ENCODE data around the gene PLCL2.
"Not testable (repeated sequence)": the region's sequence is repeated elsewhere in the genome, so short reads cannot be mapped to it uniquely, and the experiment has no call there.

Gene PLCL2

DNA sequence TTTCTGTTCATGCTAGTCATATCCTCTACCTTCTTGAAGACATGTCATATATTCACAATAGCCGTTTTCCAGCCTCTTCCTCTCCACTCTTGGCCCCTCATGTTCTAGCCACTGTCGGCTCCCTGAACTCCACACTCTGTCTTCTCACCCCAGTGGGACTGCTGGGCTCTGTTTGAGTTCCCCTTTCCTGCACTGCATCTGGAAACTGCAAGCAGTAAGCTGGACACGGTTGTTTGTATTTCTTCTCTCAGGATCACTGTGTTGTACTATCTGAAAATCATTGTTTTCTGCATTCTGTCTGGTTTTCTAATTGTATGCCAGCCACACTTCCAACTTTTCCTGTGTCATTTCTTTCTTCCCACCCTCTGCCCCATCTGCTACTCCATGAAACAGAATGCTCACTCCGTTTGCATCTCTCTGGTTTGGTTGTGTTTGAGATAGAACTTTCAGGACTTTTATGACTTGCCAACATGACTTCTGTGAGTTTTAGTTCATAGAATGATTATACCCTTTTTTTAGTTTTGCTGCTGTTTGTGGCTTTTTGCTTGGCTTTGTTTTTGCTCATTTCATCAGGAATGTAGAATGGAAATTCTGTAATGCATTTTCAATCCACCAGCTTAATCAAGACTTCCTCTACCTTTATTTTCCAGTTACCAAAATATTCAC is 192.3 kb downstream of the PLCL2 start:
- DNase-seq (ENCODE audit: low read depth): no peak

DNA sequence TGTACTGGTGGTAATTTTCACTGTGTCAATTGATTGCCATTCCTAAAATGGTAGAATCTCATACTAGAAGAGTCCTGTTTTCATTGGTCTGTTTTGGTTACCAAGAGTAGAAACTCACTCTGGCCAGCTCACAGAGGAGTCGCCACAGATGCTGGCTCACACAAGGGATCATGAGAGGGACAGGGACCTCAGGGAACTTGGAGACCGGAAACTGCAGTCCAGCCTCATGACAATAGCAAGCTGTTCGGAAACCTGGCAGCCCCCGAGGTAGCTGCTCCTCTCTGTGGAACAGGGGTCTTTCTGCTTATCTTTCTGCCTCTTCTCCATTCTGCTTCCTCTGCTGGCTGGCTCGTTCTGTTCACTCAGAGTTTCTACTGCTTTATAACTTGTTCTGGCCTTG is 192.9 kb downstream of the PLCL2 start:
- no peak for DNase-seq (ENCODE audit: low read depth)

DNA sequence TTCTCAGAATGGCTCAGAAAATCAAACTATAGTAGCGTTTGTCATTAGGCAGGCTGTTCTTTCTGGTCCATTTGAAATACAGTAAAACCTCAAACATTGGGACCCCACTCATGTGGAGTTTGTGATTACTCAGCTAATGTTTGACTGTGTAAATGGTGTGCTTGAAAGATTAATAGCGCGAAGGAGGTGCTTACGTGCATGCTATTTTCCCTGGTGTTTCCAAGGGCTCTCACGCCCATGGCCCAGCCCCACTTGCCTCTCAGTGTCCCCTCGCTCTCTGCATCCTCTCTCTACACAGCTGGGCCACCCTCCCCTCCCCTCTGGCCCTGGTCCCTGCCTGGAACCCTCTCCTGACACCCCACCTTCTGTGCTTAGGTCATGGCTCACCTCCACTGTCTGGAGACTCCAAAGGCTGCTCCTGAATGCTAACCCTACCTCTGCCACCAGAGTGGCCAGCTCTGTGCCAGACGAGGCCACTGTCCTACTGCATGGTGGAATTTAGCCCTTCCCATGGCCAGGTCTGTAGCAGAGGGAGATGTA is 194.2 kb downstream of the PLCL2 start:
- no peak for DNase-seq (ENCODE audit: low read depth)

DNA sequence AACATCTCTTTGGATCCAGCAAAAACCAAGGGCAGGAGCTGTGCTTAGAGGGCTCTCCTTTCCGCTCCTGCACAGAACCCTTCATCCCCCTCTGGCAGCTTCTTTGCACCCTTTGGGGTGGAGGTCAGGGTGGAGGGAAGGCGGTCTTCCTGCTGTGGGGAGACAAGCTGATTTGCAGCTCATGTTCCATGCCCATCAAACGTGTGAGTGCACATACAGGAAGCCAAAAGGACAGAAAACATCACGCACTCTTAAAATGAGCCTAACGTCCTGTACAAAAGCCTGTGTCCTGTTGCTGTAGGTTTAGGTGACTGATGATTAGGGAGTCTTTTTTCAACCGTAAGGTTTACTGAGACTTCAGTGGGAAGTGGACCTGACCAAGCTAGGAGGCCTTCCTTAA is 195.2 kb downstream of the PLCL2 start:
- no peak for DNase-seq (ENCODE audit: low read depth)

DNA sequence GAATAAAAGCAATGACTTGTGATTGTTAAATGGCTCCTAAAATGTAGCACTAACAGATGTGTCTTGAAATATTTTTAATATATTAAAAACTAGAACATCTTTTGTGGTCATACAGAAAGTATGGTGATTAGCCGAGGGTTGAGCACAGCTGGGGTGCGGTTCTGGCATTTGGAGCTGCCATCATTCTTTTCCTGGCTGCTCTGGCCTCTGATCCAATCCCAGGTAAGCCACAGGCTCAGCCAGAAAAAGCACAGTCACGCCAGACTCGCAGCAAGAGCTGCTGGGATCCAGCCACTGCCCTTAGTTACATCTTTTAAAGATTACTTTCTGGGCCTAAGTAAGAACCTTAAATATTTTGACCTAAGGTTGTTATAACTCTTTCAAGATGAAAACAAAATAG is 196.8 kb downstream of the PLCL2 start:
- DNase-seq (ENCODE audit: low read depth): no peak

DNA sequence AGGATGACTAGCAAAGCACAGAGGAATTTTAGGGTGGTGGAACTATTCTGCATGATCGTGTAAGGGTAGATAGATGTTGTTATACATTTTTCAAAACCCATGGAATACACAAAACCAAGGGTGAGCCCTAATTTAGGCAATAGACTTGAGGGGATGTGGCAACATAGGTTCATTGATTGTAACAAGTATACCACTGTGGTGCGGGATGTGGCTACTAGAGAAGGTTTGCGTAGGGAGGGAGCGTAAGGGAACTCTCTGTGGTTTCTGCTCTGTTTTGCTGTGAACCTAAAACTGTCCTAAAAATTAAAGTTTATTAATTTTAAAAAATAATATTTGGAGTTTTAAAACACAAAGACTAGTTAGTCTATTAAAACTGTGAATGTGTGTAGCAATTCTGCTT is 202.8 kb downstream of the PLCL2 start:
- DNase-seq (ENCODE audit: low read depth): no peak

DNA sequence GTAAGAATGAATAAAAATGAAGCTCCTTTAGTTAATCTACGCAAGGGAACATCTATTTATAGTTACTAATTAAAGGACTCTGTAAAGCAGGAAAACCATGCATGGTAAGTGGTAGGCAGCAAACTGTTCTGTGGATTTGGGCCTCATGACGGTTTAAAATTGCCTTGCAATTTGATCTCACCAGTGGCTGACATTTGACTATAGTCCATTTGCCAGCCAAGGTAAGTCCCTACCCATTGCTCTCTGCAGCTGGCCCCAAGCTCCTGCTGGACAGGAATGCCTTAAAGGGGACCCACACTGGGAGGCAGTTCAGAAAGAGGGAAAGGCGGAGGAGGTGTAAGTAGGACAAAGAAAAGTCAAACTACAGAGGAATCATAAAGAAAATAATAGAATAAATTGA is 203.3 kb downstream of the PLCL2 start:
- no peak for DNase-seq (ENCODE audit: low read depth)

DNA sequence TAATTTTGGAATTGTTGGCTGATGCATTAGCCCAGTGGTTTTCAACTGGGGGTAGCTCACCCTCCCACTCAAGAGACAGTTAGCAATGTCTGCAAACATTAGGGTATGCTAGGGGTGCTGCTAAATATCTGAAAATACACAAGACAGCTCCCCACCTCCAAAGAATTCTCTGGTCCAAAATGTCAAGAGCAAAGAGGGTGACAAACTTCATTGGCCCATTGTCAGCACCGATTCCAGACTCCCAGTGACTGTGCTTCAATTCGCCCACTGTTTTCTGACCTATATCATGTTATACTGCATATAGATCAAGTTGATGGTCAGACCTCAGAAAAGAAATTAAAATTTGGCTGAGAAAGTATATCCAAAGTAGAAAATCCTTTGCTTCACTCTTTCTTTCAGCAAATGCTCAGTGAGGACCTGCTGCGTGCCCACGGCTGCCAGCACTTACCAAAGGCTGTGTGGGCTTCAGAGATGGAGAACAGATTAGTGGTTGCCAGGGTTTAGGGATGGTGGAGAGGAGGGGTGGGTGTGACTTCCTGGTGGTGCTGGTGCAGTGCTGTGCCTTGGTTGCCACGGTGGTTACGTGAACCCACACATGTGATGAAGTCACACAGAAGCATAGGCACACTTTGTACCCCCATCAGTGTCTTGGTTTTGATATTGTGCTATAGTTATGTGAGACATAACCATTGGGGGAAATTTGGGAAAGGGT is 204.0 kb downstream of the PLCL2 start:
- DNase-seq (ENCODE audit: low read depth): no peak

DNA sequence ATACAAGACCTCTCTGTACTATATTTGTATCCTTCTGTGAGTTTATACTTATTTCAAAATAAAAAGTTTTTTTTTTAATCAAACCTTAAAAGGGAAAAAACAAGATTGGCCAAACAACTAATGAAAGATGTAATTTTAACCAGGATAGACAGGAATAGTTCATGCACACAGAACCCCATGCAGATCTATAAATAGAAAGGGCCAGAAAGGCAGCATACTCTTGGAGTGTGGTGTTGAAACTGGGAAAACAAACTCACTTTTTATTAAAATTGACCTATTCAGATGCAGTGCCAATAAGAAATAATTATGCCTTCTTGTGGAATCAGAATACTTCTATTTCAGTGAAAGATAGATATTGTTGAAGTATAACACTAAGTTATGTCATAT is 204.6 kb downstream of the PLCL2 start:
- DNase-seq (ENCODE audit: low read depth): no peak

DNA sequence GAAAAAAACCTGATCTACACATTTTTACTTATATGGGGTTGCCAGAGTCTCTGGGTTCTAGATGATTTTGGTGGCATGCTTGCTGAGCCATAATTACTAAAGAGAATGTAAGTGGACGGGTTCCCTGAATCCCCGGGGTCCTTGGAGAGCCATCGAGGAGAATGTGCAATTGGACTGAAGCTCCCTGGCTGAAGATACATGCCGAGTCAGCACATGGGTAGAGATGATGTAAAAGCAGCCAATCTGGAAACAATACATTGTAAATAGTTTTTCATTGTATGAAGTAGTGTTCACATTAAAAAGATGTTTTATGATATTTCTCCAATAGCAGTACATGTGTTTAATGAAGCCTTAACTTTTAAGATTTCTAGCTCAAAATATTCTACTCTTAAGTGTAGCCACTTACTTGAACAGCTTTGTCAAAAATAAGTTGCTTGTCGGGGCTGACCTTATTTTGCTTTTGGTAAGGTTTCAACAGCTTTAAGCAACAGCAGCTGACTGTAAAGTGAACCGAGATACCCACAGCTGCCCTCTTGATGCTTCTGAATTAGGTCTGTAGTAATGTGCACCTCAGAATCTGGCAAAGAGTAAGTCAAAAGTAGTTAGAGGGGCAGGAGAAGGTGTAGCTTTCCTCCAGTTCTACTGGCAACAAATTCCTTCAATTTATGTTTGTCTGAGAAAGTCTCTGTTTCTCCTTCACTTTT is 205.7 kb downstream of the PLCL2 start:
- DNase-seq (ENCODE audit: low read depth): no peak

DNA sequence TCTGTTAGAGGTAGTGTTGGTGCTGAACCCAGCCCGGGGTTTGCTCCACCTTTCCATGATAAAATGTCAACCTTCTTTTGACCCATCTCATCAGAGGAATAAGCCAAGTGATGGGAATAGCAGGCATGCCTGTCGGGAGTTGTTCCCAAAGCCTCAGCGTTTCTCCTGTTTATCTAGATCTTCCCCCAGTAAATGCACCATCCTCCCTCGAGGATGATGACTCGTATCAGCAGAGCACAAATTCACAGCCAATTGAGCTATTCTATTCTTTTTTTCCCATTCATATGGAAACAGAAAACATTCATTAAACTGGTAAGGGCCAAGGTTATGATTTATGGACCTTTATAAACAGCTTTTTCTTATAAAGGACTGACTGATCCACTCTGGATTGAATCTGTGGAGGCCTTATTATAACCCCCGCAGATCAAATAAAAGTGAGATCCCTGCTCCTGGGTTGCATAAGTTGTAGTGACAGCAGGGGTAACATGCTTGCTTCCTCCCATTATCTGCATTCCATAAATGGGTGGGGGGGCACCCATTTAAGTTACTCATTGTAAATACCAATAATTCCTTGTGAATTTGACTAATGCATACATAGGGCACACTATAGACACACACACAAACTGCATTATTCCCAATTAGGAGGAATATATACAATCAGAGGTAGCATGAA is 207.3 kb downstream of the PLCL2 start:
- no peak for DNase-seq (ENCODE audit: low read depth)

DNA sequence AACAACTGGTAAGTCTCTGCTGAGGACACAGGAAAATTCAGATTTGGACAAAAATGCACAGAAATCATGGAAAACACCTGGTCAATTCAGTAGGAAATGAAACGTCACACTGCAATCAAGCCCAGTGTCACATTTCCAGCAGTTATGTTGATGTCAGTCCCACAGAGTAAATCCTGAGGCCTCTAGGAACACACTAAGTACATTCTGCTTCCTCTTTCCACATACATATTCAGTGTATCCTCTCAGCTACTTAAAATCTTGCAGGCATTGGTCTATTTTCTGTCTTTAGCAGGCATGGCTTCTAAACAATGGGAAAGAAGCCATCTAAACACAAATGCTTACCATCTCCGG is 207.8 kb downstream of the PLCL2 start:
- DNase-seq (ENCODE audit: low read depth): no peak

DNA sequence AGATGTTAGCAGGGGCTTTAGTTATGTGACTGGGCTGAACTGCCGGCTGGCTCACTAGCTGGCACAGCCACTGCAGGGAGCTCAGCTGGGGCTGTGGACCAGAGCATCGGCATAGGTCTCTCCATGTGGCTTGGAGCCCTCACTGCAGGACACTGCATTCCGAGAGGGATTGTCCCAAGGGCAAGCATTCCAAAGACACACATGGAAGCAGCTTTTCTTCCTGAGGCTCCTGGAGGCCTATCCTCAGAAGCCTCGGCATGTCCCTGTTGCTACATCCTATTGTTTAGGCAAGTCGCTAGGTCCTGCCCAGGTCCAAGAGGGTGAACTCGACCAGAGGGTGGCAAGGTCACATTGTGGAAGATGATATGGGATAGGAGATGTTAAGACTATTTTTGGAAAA is 209.8 kb downstream of the PLCL2 start:
- DNase-seq (ENCODE audit: low read depth): no peak

DNA sequence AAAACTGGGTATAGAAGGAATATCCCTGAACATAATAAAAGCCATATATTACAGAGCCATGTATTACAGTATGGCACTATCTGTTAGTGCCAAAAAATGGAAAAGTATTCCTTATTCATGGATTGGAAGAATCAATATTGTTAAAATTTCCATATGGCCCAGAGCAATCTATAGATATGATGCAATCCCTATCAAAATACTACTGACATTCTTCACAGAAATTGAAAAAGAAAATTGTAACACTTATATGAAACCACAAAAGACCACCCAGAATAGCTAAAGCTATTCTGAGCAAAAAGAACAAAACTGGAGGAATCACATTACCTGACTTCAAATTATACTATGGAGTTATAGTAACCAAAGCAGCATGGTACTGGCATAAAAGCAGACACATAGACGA is 218.8 kb downstream of the PLCL2 start:
- no peak for DNase-seq (ENCODE audit: low read depth)

DNA sequence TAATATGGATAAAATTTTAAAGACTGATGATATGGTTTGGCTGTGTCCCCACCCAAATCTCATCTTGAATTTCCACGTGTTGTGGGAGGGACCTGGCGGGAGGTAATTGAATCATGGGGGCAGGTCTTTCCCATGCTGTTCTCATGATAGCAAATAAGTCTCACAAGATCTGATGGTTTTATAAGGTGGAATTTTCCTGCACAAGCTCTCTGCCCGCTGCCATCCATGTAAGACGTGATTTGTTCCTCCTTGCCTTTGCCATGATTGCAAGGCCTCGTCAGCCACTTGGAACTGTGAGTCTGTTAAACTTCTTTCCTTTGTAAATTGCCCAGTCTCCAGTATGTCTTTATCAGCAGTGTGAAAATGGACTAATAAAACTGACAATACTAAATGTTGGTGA is 222.0 kb downstream of the PLCL2 start:
- DNase-seq (ENCODE audit: low read depth): not testable (repeated sequence)

DNA sequence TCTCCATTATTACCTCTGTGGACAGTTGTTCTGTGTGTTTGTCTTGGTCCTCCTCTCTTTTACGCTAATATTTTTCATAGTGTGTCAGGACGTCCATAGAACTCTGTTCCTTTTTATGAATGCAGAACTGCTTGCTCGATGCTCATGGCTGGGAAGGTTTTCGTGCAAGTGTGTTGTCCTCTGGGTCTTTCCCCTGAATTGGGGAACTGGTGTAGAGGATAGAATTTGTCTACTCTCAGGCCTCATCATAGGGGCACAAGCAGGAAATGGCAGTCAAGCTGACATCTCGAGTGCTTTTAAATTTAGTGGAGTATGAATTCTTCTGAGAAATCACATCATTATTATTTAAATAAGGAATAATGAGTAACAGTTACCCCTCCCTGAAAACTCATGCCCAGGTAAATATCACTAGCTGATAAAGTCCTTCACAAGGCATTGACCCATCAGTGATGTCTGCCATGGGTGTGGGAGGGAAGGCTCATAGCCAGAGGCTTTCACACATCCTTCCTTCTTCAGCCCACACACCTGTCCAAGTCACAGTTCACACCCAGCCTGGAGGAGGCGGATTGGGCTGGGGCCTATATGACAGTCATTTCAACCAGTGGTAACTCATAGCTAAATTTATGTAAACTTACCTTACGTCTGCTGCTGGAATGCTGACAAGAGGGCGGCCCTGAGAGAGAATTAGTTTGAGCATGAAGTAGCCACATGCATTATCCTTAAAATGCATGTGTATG is 226.1 kb downstream of the PLCL2 start:
- DNase-seq (ENCODE audit: low read depth): no peak

DNA sequence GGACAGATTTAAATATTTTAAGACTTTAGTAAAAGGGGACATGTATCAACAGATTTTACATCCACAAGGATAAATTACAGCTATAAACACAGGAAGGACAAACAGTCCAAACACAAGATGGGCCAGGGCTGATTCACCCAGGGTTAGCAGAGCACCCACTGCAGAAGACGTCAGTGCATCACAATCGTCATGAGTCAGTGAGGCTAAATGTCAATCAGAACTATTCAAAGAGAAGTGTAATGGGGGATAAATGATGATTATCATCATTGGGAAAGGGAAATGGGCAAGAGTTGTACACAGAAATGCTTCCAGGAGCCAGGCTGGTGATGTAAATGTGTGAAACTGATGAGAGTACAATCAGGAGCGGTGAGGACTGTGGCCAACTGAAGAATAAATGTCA is 226.8 kb downstream of the PLCL2 start:
- no peak for DNase-seq (ENCODE audit: low read depth)

DNA sequence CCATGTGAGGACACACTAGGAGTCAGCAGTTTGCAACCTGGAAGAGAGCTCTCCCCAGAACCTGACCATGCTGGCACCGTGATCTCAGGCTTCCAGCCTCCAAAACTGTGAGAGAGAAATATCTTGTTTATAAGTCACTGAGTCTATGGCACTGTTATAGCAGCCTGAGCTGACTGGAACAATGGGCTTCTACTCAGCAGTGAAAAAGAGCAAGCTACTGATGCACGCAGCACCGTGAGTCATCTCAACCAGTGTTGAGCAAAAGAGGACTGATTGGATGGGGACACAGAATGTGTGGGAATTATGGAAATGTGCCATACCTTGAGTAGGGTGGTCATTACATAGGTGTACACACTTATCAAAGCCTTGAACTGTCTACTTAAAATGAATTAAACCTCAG is 230.4 kb downstream of the PLCL2 start:
- no peak for DNase-seq (ENCODE audit: low read depth)

DNA sequence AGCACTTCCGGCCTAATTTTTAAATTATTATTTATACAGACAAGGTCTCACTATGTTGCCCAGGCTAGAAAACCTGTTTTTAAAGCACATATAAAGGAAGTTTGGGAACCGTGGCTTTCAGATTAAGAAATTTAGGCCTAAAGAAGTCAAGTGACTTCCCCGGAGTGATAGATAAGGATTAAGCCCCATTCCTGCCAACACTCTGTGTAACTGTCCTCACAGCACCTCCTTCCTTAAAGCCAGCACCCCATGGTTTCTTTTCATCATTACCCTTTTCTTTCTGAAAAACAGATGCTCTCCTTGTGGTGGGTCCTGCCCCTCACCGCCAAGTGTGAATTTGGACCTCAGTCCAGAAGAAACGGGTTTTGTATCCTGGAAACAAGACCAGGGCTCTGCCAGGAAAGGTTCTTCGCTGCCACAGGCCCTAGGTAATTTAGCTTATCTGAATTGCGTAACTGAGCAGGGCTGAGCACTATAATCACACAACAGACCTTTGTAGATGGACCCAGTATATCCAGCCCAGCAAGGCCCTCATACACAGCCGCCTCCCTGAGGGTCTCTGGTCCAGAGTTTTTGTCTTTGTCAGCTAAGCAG is 231.3 kb downstream of the PLCL2 start:
- DNase-seq (ENCODE audit: low read depth): no peak

DNA sequence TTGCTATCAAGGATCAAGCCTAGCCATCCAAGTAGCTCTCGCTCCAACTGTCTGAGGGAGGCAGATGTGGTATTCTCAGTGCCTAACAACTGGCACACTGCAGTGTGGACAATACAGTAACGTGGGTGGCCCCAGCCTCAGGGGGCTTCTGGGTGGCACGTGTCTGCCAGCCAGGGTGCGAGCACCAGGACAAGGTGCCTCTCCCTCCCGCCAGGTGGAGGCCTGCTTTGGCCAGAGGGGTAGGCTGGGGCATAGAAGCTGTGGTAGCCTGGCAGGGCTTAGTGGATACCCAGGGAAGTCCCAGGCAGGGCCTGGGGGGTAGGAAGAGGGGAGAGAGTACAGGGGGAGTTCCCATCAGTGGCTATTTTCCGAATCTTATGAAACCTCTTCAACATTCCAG is 234.0 kb downstream of the PLCL2 start:
- no peak for DNase-seq (ENCODE audit: low read depth)

DNA sequence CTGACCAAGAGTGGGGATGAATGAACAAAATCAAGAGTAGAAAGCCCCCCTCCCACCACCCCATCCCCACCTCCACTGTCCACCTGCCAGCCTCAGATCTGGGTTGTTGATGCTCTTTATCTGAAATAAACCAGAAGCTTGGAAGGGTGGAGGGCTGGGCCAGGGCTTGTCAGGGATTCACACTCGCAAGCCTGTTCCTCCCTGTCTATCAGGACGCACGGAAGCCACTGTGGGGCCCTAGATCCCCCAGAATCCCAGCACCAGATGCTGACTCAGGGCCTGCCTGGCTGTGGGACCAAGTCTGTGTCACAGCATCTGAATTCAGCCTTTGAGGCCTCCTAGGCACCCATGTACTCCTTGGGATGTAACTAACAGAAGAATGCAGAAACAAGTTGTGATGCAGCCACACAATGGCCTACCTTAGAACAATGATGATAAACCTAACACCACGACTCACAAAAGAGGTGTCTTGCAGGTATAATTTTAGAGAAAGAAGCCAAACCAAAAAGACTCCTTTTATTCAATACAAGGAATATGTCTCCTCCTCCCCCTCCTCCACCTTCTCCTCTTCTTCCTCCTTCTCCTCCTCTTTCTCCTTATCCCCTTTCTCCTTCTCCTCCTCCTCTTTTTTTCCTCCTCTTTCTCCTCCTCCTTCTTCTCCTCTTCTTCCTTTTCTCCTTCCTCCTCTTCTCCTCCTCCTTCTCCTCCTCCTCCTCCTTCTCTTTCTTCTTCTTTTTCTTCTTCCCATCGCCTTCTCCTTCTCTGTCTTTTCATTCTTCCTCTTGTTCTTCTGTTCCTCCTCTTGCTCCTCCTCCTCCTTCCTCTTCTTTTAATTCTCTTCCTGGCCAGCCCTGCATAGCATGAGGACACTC is 234.7 kb downstream of the PLCL2 start:
- DNase-seq (ENCODE audit: low read depth): no peak

All from HS-5 (cell line).